Measurements from ENCODE around the gene DTX1.

DNA sequence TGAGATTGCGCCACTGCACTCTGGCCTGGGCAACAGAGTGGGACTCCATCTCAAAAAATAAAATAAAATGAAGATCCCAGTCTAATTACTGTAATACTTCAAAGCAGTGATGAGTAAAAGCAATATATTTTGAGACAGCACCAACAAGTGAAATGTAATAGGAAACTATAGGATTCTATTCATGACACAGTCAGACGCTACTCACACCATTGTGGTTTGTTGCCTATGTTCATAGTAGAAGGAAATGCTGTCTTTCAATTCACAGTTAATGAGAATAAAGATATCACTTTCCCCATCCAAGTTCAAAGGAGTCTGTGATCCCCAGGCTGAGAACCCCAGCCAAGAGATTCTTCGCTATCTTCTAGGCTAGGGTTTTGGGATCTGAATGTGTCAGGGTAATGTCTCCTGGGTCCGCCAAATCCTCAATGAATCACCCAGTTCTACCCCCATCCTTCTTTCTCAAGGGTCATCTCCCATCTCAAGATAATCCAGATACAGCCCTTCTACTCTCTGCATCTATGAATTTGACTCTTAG lies 16.6 kb upstream of the DTX1 start:
- TF ChIP-seq, protein P1, sequence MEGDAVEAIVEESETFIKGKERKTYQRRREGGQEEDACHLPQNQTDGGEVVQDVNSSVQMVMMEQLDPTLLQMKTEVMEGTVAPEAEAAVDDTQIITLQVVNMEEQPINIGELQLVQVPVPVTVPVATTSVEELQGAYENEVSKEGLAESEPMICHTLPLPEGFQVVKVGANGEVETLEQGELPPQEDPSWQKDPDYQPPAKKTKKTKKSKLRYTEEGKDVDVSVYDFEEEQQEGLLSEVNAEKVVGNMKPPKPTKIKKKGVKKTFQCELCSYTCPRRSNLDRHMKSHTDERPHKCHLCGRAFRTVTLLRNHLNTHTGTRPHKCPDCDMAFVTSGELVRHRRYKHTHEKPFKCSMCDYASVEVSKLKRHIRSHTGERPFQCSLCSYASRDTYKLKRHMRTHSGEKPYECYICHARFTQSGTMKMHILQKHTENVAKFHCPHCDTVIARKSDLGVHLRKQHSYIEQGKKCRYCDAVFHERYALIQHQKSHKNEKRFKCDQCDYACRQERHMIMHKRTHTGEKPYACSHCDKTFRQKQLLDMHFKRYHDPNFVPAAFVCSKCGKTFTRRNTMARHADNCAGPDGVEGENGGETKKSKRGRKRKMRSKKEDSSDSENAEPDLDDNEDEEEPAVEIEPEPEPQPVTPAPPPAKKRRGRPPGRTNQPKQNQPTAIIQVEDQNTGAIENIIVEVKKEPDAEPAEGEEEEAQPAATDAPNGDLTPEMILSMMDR (IDR thresholded peaks at IDR 0.05; ENCODE audit: control extremely low read depth in 1 of 3, insufficient read depth in 1 of 3, low read depth in 1 of 3, low read length in 3 of 3): no peak
- TF ChIP-seq RAD21 (IDR thresholded peaks at IDR 0.05 in 1 of 2, conservative IDR thresholded peaks at IDR 0.05 in 1 of 2; ENCODE audit: low read depth in 2 of 2, low read length in 2 of 2): no peak
